Panc1 (cell line): ENCODE results near the gene DYRK3. TPM values are rescaled to one million over a fixed set of nuclear protein-coding genes. Genes with fewer than 3 reads are reported as not detected.

Experiments
- ATAC-seq: fragments of 200-7000 bp; cut with Tn5 transposase; 2 replicates; pipeline ENCODE4 v1.9.1; 2020; ENCODE audit warnings: mild to moderate bottlenecking, moderate library complexity
- BruUV-seq: library from RNA; stranded (reverse); fragments of 400-500 nt; replicated peaks from 2 replicates; lab custom pipeline; 2021; lab: Mats Ljungman, UMichigan
- CTCF ChIA-PET: fragments of 300-600 bp; sonication (Branson Sonifier 250); formaldehyde crosslinking; loops from one replicate; lab custom pipeline; 2022; ENCODE audit warnings: antibody characterized with exemption; lab: Charles Lee
- POLR2A ChIA-PET: fragments of 300-600 bp; sonication (Branson Sonifier 250); formaldehyde crosslinking; loops from one replicate; lab custom pipeline; 2022; ENCODE audit warnings: antibody characterized with exemption; lab: Charles Lee
- DNase-seq: peaks from one replicate; pipeline ENCODE4 v3.0.0-alpha.2; 2010; ENCODE audit warnings: low read depth, low spot score
- H3K27ac ChIP-seq: 2 replicates; pipeline ENCODE4 v1.5.1; 2011; ENCODE audit warnings: mild to moderate bottlenecking, low read length, inconsistent platforms
- H3K27me3 ChIP-seq: fragments of 200-500 bp; sonication (Bioruptor generic); 2 replicates; pipeline ENCODE4 v1.6.0; 2014; ENCODE audit warnings: low read length, inconsistent platforms; ENCODE audit not compliant: control insufficient read depth, insufficient read depth
- H3K36me3 ChIP-seq: fragments of 200-500 bp; sonication (Bioruptor generic); 2 replicates; pipeline ENCODE4 v1.5.1; 2014; ENCODE audit warnings: inconsistent platforms, mild to moderate bottlenecking, low read length, moderate library complexity; ENCODE audit not compliant: control insufficient read depth, insufficient read depth
- H3K4me1 ChIP-seq: 2 replicates; pipeline ENCODE4 v1.5.1; 2011; ENCODE audit warnings: inconsistent platforms, mild to moderate bottlenecking, low read length, moderate library complexity; ENCODE audit not compliant: control insufficient read depth, insufficient read depth
- H3K4me3 ChIP-seq, 2 experiments: 2 replicates each; pipeline ENCODE4 v1.5.1; 2011 to 2012; ENCODE audit warnings: low read depth in 2 of 2, low read length in 2 of 2, mild to moderate bottlenecking in 2 of 2, inconsistent platforms in 1 of 2, moderate library complexity in 1 of 2
- H3K9me3 ChIP-seq: fragments of 200-500 bp; sonication (Bioruptor generic); 2 replicates; pipeline ENCODE4 v1.5.1; 2014; ENCODE audit warnings: low read depth, mild to moderate bottlenecking, inconsistent platforms, low read length, moderate library complexity; ENCODE audit not compliant: control insufficient read depth, insufficient read depth
- CTCF ChIP-seq: fragments of 450-650 bp; IDR thresholded peaks from 2 replicates; pipeline ENCODE4 v1.5.1; 2017; ENCODE audit warnings: mild to moderate bottlenecking
- POLR2AphosphoS5 ChIP-seq: IDR thresholded peaks from 2 replicates; pipeline ENCODE4 v1.6.1; 2012; ENCODE audit warnings: mild to moderate bottlenecking, low read depth, low read length, moderate library complexity
- REST ChIP-seq, 2 experiments: IDR thresholded peaks; 2 replicates each; pipeline ENCODE4 v1.6.1; 2011 to 2012; ENCODE audit warnings: low read depth in 2 of 2, control low read depth in 1 of 2, low read length in 1 of 2, mild to moderate bottlenecking in 1 of 2, moderate library complexity in 1 of 2; ENCODE audit not compliant: insufficient read depth in 1 of 2
- SIN3A ChIP-seq: IDR thresholded peaks from 2 replicates; pipeline ENCODE4 v1.6.1; 2012; ENCODE audit warnings: low read depth, mild to moderate bottlenecking, low read length, moderate library complexity, borderline replicate concordance; ENCODE audit not compliant: insufficient read depth
- TCF7L2 ChIP-seq: IDR thresholded peaks from 2 replicates; pipeline ENCODE4 v1.6.1; 2011; ENCODE audit warnings: mild to moderate bottlenecking, low read depth, low read length, inconsistent platforms
- in situ Hi-C: cut with HindIII; loops from 2 replicates; pipeline ENCODE4 v1.10.0; 2016; ENCODE audit warnings: low sequenced_read_pairs, low pct_unique_long_range_greater_than_20kb
- intact Hi-C: fragments of 100-400 bp; cut with micrococcal nuclease; formaldehyde crosslinking; loops from one replicate; pipeline ENCODE4 v1.10.0; 2022; ENCODE audit not compliant: unreplicated experiment
- total RNA-seq: library from RNA; stranded (reverse); gene quantifications from one replicate; pipeline ENCODE4 v1.2.1, GENCODE V29; 2021; ENCODE audit not compliant: unreplicated experiment

DYRK3 gene
- total RNA-seq, 1 experiment from 2014 or later, result 12.0 TPM

- Histone ChIP-seq H3K4me3 (no peak overlapping the region), H3K27ac (no peak overlapping the region), H3K36me3 (no peaks in the 10 kb centered on the region; the same call in none of the 2 replicates), H3K4me1 (no peaks in the 10 kb centered on the region), H3K9me3 (no peaks in the 10 kb centered on the region), H3K27me3 (no peaks in the 10 kb centered on the region)
- intact Hi-C loops, result no loop called here
- TF ChIP-seq SIN3A (no peak), TCF7L2 (no peak), CTCF (no peak), POLR2AphosphoS5 (no peak), REST (IDR thresholded peaks at IDR 0.05; ENCODE audit: insufficient read depth in 1 of 2, low read depth in 2 of 2, low read length in 1 of 2) (no peak)
- POLR2A ChIA-PET, result no interaction called here
- BruUV-seq, result no TSS peak
- CTCF ChIA-PET, result no interaction called here
- no peak for DNase-seq
- in situ Hi-C loops, result no loop called here
- ATAC-seq, result no peak
Measured at GRCh38 chr1:206643118-206643698, 7.9 kb downstream of the DYRK3 start.

GRCh38 chr1:206646504-206646903 is 11.2 kb downstream of the DYRK3 start:
- ATAC-seq, result no peak
- H3K27ac ChIP-seq, result no peak overlapping the region
- H3K36me3 ChIP-seq, result no peaks in the 10 kb centered on the region; the same call in none of the 2 replicates
- H3K4me3 ChIP-seq, result no peak overlapping the region
- CTCF ChIA-PET, result no interaction called here
- no TSS peak for BruUV-seq
- TF ChIP-seq POLR2AphosphoS5, result no peak
- no peak for TF ChIP-seq REST (IDR thresholded peaks at IDR 0.05; ENCODE audit: insufficient read depth in 1 of 2, low read depth in 2 of 2, low read length in 1 of 2)
- TF ChIP-seq SIN3A, result no peak
- TF ChIP-seq CTCF, result no peak
- TF ChIP-seq TCF7L2, result no peak
- H3K4me1 ChIP-seq, result no peaks in the 10 kb centered on the region
- no peaks in the 10 kb centered on the region for H3K9me3 ChIP-seq
- POLR2A ChIA-PET, result no interaction called here
- in situ Hi-C loops (no loop called here), intact Hi-C loops (no loop called here)
- DNase-seq, result no peak
- H3K27me3 ChIP-seq, result no peaks in the 10 kb centered on the region
